NB4 (cell line): ENCODE measurements around the gene JCHAIN.

Experiments used
- MYC ChIP-seq: IDR thresholded peaks from 2 replicates; pipeline ENCODE4 v1.6.1; 2011; ENCODE audit warnings: low read depth, low read length
- POLR2A ChIP-seq: IDR thresholded peaks from 2 replicates; pipeline ENCODE4 v1.6.1; 2011; ENCODE audit warnings: mild to moderate bottlenecking; ENCODE audit not compliant: insufficient read length; ENCODE audit errors: extremely low read depth
- TF ChIP-seq, protein P1 (sequence below): IDR thresholded peaks from one replicate; pipeline ENCODE4 v1.5.1; 2012; ENCODE audit warnings: low read depth, low read length
- TF ChIP-seq, protein P2 (sequence below): IDR thresholded peaks from 2 replicates; pipeline ENCODE4 v1.6.1; 2011; ENCODE audit warnings: low read depth, low read length

DNA sequence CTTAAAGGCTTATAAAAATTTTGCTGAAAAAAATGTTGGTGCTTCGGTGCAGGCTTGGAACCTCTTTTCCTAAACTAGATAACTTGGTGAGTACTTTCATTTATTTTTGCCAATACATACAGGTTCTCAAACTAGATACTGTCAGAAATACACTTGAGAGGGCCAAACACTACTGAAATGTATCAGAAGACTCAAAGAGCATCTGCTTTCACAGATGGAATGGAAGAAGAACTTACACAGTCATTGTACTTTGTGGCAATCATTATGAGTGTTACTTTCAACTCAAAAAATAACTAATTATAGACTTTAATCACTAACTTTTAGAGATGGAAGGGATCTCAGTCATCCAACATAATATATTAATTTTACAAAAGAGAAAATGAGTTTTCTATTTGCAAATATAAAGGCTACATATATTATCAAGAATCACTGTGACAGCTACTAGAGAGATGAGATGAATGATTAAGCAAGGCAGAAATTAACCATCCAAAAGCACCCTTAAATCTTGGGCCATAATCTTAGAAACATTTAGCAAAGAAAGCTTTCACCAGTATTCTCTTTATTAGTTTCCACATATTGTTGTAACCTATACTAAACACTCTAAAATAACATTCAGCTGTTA is 36.7 kb downstream of the JCHAIN start:
- TF ChIP-seq POLR2A (no peak), MYC (no peak)
- TF ChIP-seq, protein P1, sequence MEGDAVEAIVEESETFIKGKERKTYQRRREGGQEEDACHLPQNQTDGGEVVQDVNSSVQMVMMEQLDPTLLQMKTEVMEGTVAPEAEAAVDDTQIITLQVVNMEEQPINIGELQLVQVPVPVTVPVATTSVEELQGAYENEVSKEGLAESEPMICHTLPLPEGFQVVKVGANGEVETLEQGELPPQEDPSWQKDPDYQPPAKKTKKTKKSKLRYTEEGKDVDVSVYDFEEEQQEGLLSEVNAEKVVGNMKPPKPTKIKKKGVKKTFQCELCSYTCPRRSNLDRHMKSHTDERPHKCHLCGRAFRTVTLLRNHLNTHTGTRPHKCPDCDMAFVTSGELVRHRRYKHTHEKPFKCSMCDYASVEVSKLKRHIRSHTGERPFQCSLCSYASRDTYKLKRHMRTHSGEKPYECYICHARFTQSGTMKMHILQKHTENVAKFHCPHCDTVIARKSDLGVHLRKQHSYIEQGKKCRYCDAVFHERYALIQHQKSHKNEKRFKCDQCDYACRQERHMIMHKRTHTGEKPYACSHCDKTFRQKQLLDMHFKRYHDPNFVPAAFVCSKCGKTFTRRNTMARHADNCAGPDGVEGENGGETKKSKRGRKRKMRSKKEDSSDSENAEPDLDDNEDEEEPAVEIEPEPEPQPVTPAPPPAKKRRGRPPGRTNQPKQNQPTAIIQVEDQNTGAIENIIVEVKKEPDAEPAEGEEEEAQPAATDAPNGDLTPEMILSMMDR, result no peak
- TF ChIP-seq, protein P2, sequence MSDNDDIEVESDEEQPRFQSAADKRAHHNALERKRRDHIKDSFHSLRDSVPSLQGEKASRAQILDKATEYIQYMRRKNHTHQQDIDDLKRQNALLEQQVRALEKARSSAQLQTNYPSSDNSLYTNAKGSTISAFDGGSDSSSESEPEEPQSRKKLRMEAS, result no peak
